ENCODE measurements around the gene EPG5.

Gene EPG5

DNA sequence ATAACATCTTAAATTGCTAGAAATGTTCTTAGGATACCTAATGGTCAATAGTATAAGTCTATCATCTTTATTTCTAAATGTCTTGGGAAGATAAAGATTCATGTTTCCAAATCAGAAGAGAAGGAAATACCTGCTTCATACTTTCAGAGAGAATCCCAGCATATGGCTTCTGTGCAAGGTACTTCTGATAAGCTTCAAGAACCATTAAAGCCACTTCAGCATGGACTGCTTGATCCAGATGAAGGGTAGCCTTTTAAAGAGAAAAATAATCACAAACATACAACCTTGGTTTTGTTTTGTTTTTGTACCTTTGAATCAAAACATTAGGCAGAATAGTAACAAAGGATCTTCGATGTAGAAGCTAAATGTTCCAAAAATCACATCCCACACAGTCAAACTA lies 44.0 kb downstream of the EPG5 start:
- no peak for DNase-seq (ENCODE audit: low read depth in 2 of 2)

- no peak for DNase-seq (ENCODE audit: low read depth in 2 of 2)
Measured at GRCh38 chr18:45920367-45920766, 46.8 kb downstream of the EPG5 start.

DNA sequence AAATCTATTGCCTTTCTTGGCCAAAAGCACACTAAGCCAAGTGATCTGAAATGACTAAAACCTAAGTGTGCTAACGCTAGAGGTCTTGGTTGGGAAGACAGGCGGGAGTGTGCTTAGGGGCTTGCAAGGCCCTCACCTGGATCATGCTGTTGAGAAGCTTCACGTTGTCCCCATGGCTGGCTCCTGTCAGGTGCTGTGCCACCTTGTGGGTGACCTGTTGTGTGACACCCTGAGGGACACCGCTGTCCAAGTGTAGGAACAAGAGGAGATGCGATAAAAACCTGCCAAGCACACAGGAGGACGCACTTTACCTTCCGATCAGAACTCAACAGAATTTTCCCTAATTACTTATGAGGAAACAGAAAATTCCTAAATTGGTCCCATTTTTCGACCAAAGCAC lies 50.8 kb downstream of the EPG5 start:
- DNase-seq (ENCODE audit: low read depth in 2 of 2): no peak

DNA sequence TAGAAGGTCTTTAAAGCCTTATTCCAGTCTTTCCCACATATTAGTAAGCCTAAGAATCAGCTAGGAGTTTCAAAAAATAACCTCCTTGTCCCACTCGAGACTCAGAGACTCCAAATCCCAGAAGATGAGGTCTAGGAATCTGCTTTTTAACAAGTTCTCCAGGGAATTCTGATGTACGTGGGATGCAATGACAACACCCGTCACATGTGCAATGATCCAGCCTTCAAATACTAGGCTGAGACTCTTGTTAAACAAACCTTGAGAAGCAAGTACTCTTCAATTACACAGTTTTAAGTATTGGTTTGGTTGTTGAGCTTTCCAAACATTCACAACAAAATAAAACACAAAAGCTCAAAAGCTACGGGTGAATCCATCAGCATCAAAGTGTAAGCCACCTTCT lies 53.9 kb downstream of the EPG5 start:
- no peak for DNase-seq (ENCODE audit: low read depth in 2 of 2)

GRCh38 chr18:45910405-45911023 lies 56.6 kb downstream of the EPG5 start:
- no peak for DNase-seq (ENCODE audit: low read depth in 2 of 2)

DNA sequence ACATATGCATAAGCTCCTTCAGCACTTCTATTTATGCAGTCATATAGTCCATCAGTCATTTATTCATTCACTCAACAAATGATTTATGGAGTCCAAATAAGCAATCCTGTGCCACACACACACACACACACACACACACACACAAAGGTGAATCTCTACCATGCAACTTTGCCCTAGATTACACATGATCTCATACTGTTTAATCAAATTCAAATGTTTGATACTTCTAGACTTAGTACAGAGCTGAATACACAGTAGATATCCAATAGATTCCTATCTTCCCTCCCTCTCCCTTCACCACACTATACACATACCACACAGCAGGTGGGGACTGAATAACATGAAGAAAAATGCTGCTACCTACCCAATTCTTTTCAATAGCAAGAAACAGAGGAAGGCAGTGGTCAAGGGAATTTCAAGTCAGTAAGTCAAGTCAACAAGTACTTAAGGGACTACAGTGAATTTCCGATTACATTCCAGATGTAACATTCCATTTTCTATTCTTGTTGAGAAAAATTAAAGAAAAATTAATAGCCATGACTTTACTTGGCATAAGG lies 65.4 kb downstream of the EPG5 start:
- DNase-seq (ENCODE audit: low read depth in 2 of 2): no peak

DNA sequence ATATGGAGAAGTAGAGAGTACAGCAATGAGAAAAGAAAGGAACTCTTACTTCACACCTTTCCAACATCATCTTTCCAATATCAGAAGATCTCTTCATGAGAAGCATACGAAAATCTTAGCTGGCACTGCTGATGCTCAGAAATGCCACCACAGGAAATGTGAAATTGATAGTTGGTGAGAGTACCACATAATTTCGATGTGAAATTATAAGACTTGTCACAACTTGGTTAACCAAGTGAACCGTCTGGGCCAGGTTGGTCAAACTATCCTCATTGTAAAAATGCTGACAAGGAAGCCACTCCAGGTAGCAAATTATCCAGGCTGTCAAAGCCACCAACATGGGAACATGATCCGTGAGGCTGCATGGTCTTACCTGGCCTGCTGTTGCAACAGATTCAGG lies 66.5 kb downstream of the EPG5 start:
- no peak for DNase-seq (ENCODE audit: low read depth in 2 of 2)

DNA sequence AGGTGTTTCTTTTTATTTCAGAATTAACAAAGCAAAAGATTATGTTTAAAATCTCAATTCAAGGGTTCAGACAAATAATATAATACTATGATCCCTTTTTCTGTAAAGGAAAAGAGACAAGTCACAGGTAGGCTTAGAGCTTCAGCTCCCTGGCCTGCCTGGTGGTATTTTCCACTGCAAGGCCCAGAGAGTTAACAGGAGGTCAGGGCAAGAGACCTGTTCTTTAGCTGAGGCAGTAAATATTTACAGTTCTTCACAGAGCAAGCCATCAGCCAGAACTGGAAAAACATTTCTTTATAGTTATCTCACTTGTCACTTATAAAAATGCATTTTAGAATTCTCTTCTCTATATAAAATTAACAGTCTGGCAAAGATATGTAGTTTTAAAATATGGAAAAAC lies 70.1 kb downstream of the EPG5 start:
- DNase-seq (ENCODE audit: low read depth in 2 of 2): no peak

DNA sequence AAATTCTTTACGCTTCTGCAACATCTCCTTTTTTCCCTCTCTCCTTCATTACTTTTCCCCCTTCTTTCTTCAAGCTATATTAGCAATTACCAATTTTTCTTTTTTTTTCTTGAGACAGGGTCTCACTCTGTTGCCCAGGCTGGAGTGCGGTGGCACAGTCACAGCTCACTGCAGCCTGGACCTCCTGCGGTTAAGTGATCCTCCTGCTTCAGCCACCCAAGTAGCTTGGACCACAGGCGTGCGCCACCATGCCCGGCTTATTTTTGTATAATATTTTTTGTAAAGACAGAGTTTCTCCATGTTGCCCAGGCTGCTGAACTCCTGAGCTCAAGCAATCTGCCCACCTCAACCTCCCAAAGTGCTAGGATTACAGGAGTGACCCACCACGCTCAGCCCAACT lies 70.7 kb downstream of the EPG5 start:
- no peak for DNase-seq (ENCODE audit: low read depth in 2 of 2)

- DNase-seq (ENCODE audit: low read depth in 2 of 2): no peak
Measured at GRCh38 chr18:45895339-45895738, 71.8 kb downstream of the EPG5 start.

- DNase-seq (ENCODE audit: low read depth in 2 of 2): no peak
Measured at GRCh38 chr18:45894818-45895217, 72.3 kb downstream of the EPG5 start.

GRCh38 chr18:45891806-45892205 lies 75.3 kb downstream of the EPG5 start:
- DNase-seq (ENCODE audit: low read depth in 2 of 2): no peak

DNA sequence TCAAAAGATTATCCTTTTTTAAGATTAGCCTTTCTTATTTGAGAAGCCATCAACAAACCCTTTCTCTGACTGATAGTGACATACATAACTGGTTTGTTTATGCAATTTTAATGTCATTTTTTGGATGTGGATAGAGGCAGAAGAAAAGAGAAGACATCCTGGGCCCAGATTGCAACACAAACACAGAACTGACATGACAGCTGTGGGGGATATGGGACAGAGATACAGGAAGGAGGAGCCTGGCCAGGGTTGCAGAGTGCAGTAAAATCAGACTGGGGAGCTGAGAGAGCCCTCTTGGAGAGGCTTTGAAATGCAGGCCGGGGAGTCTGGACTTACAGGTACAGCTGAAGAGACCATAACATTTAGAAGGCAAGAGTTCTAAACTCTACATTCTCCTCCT lies 76.5 kb downstream of the EPG5 start:
- DNase-seq (ENCODE audit: low read depth in 2 of 2): no peak

DNA sequence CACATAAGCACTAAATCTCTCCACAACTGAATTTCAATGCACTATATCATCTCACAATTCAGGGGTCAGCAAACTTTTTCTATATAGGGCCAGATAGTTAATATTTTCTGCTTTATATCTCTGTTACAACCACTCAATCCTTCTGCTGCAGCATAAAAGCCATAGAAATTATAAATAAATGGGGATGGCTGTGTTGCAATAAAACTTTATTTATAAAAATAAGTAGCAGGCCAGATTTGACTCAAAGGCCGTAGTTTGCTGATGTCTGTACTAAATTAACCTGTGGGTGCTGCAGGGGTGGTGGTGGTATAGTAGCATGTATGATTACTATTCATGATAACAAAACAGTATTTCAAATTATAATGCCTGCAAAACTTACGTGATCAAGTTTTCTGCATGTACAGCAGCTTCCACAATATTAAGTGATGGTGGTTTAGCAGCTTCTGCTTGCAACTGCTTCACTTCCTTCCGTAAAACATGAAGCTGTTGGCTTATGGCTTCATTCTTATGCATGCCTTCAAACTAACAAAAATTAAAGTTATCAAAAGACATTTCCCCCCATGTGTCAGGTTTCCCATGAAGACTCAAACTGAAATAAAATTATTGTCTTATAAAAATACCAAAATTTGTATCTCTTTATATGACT lies 77.6 kb downstream of the EPG5 start:
- no peak for DNase-seq (ENCODE audit: low read depth in 2 of 2)

DNA sequence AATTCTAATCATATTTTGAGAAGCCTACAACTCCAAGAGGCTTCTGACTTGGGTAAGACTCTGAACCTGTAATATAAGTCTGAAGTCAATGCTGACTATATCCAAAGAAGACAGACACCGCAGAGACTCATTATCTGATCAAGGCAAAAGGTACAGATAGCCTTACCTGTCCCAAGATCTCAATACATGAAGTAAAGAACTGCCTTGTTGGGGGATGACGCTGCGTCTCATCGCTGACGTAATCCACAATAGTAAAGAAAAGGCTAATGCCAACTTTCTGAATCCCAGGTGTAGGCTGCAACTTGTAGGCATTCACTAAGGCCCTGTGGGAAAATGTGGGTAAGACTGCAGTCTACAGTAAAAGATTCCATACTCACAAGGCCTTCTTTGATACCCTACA lies 79.5 kb downstream of the EPG5 start:
- no peak for DNase-seq (ENCODE audit: low read depth in 2 of 2)

DNA sequence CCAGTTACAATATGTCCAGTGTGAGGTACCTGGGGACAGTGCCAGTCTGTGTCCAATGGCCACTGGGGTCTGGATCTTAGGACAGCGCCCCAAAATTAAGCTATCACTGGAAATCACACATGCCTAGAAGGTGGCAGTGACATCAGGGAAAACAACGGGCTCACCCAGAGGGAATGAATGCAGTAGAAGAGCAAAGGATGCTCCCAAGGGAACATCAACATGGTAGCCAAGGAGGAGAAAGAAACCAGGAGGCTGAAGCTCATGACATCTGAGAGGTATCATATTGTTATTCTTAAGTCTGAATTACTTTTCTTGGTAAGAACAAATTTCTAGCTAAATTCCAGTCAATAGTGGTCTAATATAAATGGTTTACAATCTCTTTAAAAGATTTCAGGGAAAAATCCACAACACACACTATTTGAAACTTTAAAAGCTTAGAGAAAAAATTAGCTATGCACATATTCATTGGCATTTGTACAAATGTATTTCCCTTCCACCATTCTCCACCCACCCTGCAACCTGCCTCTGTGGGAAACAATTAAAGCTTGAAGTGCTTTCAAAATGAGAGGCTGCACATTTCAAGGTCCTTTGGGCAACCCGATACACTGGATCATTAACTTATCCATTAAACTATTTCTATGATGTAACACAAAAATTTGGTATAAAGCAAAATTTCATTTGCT lies 86.1 kb downstream of the EPG5 start:
- no peak for DNase-seq (ENCODE audit: low read depth in 2 of 2)

DNA sequence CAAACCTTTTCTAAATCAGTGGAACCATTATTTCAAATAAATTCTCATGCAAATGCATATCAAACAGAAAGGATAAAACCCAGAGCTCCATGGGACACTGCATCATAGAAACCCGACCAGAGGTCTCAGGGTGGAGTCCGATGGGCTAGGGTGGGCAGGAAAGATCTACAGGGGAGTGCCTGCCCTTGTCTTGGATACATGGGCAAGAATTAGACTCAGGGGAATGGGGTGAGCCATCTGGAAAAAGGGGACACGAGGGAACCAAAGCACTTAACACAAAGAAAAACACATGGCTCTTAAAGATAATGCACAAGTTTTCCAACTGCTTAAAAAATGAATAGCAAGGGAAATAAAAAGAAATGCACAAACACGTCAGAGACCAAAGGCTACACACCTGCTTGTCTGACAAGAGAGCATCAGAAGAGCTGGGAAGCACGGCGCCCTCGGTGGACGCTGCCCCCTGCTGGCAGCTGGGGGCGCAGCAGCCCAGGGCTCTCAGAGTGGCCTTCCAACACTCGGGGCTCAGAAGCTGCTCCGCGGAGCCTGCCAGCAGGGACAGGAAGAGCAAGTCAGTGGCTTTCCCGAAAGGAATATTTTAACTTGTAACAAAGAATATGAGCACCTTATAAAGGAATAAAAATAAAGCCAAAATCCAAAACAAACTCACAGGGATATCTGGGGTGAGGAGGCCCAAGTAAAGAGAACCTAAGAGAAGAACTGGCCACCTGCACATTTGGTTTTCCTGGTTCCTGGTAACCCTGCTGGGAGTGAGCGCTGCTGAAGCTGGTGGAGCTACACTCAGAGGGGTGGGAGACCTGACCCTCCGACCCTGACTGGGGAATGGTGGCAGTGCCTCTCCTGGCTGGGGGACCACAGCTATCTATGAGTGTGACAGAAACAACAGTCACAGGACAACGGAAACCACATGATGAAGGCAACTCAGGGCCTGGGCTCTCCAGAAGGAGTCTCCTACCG lies 87.2 kb downstream of the EPG5 start:
- DNase-seq (ENCODE audit: low read depth in 2 of 2): peak; percentile 11 to 14

GRCh38 chr18:45877403-45877802 lies 89.7 kb downstream of the EPG5 start:
- no peak for DNase-seq (ENCODE audit: low read depth in 2 of 2)

GRCh38 chr18:45876161-45876560 lies 91.0 kb downstream of the EPG5 start:
- no peak for DNase-seq (ENCODE audit: low read depth in 2 of 2)

- no peak for DNase-seq (ENCODE audit: low read depth in 2 of 2)
Measured at GRCh38 chr18:45874491-45875184, 92.5 kb downstream of the EPG5 start.

DNA sequence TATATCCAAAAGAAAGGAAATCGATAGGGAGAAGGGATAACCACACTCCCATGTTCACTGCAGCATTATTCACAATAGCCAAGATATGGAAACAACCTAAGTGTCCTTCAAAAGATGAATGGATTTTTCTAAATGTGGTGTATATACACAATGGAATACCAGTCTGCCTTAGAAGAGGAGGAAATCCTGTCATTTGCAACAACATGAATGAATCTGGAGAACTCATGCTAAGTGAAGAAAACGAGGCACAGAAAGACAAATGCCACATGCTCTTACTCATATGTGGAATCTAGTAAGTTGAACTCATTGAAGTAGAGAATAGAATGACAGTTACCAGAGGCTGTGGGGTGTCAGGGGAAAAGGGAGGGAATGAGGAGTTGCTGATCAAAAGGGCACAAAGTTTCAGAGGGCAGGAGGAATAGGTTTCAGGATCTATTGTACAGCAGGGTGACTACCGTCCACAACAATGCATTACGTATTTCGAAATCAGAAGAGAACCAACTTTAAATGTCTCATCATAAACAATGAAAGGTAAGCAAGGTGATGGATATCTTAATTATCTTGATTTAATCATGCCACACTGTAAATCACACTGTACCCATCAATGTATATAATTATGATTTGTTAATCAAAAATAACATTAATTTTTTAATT lies 95.6 kb downstream of the EPG5 start:
- no peak for DNase-seq (ENCODE audit: low read depth in 2 of 2)

Measured in fibroblast of skin of left biceps (primary cell).